Rectal smooth muscle tissue (tissue), 1 donor: ENCODE results near the gene APOL4.
"Not testable (repeated sequence)": the region's sequence is repeated elsewhere in the genome, so short reads cannot be mapped to it uniquely, and the experiment has no call there.

ENCODE experiments used
- H3K27ac ChIP-seq: one replicate; pipeline ENCODE4 v1.7.0; 2013; ENCODE audit warnings: low read depth, low read length, inconsistent platforms
- H3K27me3 ChIP-seq: one replicate; pipeline ENCODE4 v1.7.0; 2013; ENCODE audit warnings: low read length; ENCODE audit not compliant: control insufficient read depth, insufficient read depth
- H3K36me3 ChIP-seq: one replicate; pipeline ENCODE4 v1.7.0; 2013; ENCODE audit warnings: low read length; ENCODE audit not compliant: control insufficient read depth, insufficient read depth
- H3K4me1 ChIP-seq: one replicate; pipeline ENCODE4 v1.7.0; 2013; ENCODE audit warnings: low read length; ENCODE audit not compliant: control insufficient read depth, insufficient read depth
- H3K4me3 ChIP-seq: one replicate; pipeline ENCODE4 v1.7.0; 2013; ENCODE audit warnings: low read length
- H3K9ac ChIP-seq: one replicate; pipeline ENCODE4 v1.7.0; 2013; ENCODE audit warnings: low read length

APOL4 gene

GRCh38 chr22:36201630-36202319 lies at the start of gene APOL4:
APOL4 (minus strand) TSS chr22:36201809; CDS start chr22:36201734, 75 bp downstream.
- no peaks in the 10 kb centered on the region for H3K27me3 ChIP-seq
- H3K4me1 ChIP-seq, result peaks cover 9% of the 10 kb centered on the region
- H3K27ac ChIP-seq, result peak within 1 kb of the TSS; percentile 19
- no peaks in the 10 kb centered on the region for H3K36me3 ChIP-seq
- H3K9ac ChIP-seq, result no peak within 1 kb of the TSS
- H3K4me3 ChIP-seq, result peak within 1 kb of the TSS; percentile 51

- H3K4me1 ChIP-seq, result peaks cover 19% of the 10 kb centered on the region
- H3K27me3 ChIP-seq, H3K9ac ChIP-seq, H3K4me3 ChIP-seq, H3K27ac ChIP-seq, H3K36me3 ChIP-seq: not testable (repeated sequence)
These were observed 48.8 kb upstream of the APOL4 start for GRCh38 chr22:36250292-36250960.

- H3K27me3 ChIP-seq, result no peaks in the 10 kb centered on the region
- no peak overlapping the region for H3K9ac ChIP-seq
- no peak overlapping the region for H3K27ac ChIP-seq
- H3K4me3 ChIP-seq, result no peak overlapping the region
- no peaks in the 10 kb centered on the region for H3K36me3 ChIP-seq
- peaks cover 12% of the 10 kb centered on the region for H3K4me1 ChIP-seq
These were observed 47.6 kb upstream of the APOL4 start for GRCh38 chr22:36249160-36249559.

- no peak overlapping the region for H3K4me3 ChIP-seq
- no peaks in the 10 kb centered on the region for H3K27me3 ChIP-seq
- H3K9ac ChIP-seq, result no peak overlapping the region
- H3K4me1 ChIP-seq, result peaks cover 9% of the 10 kb centered on the region
- no peak overlapping the region for H3K27ac ChIP-seq
- H3K36me3 ChIP-seq, result no peaks in the 10 kb centered on the region
These were observed 46.3 kb upstream of the APOL4 start for GRCh38 chr22:36247955-36248354.

GRCh38 chr22:36246718-36247117 lies 45.1 kb upstream of the APOL4 start:
- Histone ChIP-seq H3K27ac (no peak overlapping the region), H3K4me3 (no peak overlapping the region), H3K27me3 (no peaks in the 10 kb centered on the region), H3K36me3 (no peaks in the 10 kb centered on the region), H3K9ac (no peak overlapping the region), H3K4me1 (peaks cover 9% of the 10 kb centered on the region)

- Histone ChIP-seq H3K9ac (no peak overlapping the region), H3K27me3 (no peaks in the 10 kb centered on the region), H3K27ac (no peak overlapping the region), H3K4me3 (no peak overlapping the region), H3K4me1 (peaks cover 9% of the 10 kb centered on the region), H3K36me3 (no peaks in the 10 kb centered on the region)
These were observed 44.3 kb upstream of the APOL4 start for GRCh38 chr22:36245805-36246356.

GRCh38 chr22:36244522-36245391 lies 43.1 kb upstream of the APOL4 start:
- Histone ChIP-seq H3K27me3 (no peaks in the 10 kb centered on the region), H3K27ac (peak overlapping the region; percentile 70), H3K4me1 (peaks cover 12% of the 10 kb centered on the region), H3K9ac (no peak overlapping the region), H3K36me3 (no peaks in the 10 kb centered on the region), H3K4me3 (no peak overlapping the region)

- Histone ChIP-seq H3K9ac (no peak overlapping the region), H3K4me1 (peaks cover 15% of the 10 kb centered on the region), H3K4me3 (no peak overlapping the region), H3K27ac (peak overlapping the region; percentile 70), H3K36me3 (no peaks in the 10 kb centered on the region), H3K27me3 (no peaks in the 10 kb centered on the region)
These were observed 42.4 kb upstream of the APOL4 start for GRCh38 chr22:36243986-36244385.

- H3K4me3 ChIP-seq, result peak within 1 kb of the TSS; percentile 80
- no peaks in the 10 kb centered on the region for H3K27me3 ChIP-seq
- peaks cover 39% of the 10 kb centered on the region for H3K4me1 ChIP-seq
- peak within 1 kb of the TSS; percentile 80 for H3K9ac ChIP-seq
- H3K36me3 ChIP-seq, result no peaks in the 10 kb centered on the region
- peak within 1 kb of the TSS; percentile 95 for H3K27ac ChIP-seq
These were observed 38.0 kb upstream of the APOL4 start, which contains the start of gene APOL2 for GRCh38 chr22:36239401-36240171. APOL2 (minus strand) TSS chr22:36239527; CDS start chr22:36233162, 6,365 bp downstream.

- Histone ChIP-seq H3K27me3 (no peaks in the 10 kb centered on the region), H3K27ac (peak overlapping the region; percentile 95), H3K9ac (peak overlapping the region; percentile 80), H3K36me3 (no peaks in the 10 kb centered on the region), H3K4me3 (peak overlapping the region; percentile 80), H3K4me1 (peaks cover 35% of the 10 kb centered on the region)
These were observed 37.5 kb upstream of the APOL4 start for GRCh38 chr22:36239150-36239400.

GRCh38 chr22:36238373-36239149 lies 37.0 kb upstream of the APOL4 start:
- peak overlapping the region; percentile 95 for H3K27ac ChIP-seq
- H3K27me3 ChIP-seq, result no peaks in the 10 kb centered on the region
- peak overlapping the region; percentile 63 for H3K9ac ChIP-seq
- H3K36me3 ChIP-seq, result no peaks in the 10 kb centered on the region
- H3K4me1 ChIP-seq, result peaks cover 31% of the 10 kb centered on the region
- H3K4me3 ChIP-seq, result peak overlapping the region; percentile 80
